ENCODE data around the gene STH. TPM values are rescaled to one million over a fixed set of nuclear protein-coding genes. Genes with fewer than 3 reads are reported as not detected.

STH gene
- total RNA-seq, 1 experiment from 2014 or later: not detected

GRCh38 chr17:46039592-46040186 lies 40.6 kb downstream of the STH start:
- Histone ChIP-seq H3K27me3 (ENCODE audit: control insufficient read depth, insufficient read depth, low read length) (no peaks in the 10 kb centered on the region), H3K9me3 (ENCODE audit: control insufficient read depth, insufficient read depth, low read depth, low read length) (no peaks in the 10 kb centered on the region), H3K4me1 (ENCODE audit: control insufficient read depth, insufficient read depth, low read length) (no peaks in the 10 kb centered on the region; the same call in 1 of the 2 replicates), H3K36me3 (ENCODE audit: control insufficient read depth, insufficient read depth, low read length) (peaks cover 27% of the 10 kb centered on the region), H3K4me3 (ENCODE audit: low read depth in 2 of 2, low read length in 2 of 2) (no peak overlapping the region), H3K27ac (ENCODE audit: low read length) (no peak overlapping the region)
- no TSS peak for BruUV-seq (replicated peaks)
- ATAC-seq: no peak
- CTCF ChIA-PET: interaction anchor here (0.6 kb wide), 1 partner anchor 207 kb away, joined by 5 read pairs; no protein-coding TSS in a partner anchor
- intact Hi-C loops (cut with micrococcal nuclease; ENCODE audit: unreplicated experiment): loop anchor here (10.0 kb wide), 1 partner anchor 155 kb away; the partner anchor contains the start of gene KANSL1
- no peak for DNase-seq (ENCODE audit: low read depth, low spot score)
- in situ Hi-C loops (cut with HindIII; ENCODE audit: low pct_unique_long_range_greater_than_20kb, low sequenced_read_pairs): no loop called here
- POLR2A ChIA-PET: no interaction called here
- TF ChIP-seq POLR2AphosphoS5 (IDR thresholded peaks at IDR 0.05; ENCODE audit: low read depth, low read length) (no peak), CTCF (IDR thresholded peaks at IDR 0.05) (no peak), SIN3A (IDR thresholded peaks at IDR 0.05; ENCODE audit: borderline replicate concordance, insufficient read depth, low read depth, low read length) (no peak), TCF7L2 (IDR thresholded peaks at IDR 0.05; ENCODE audit: low read depth, low read length) (no peak)
- TF ChIP-seq, protein P1, sequence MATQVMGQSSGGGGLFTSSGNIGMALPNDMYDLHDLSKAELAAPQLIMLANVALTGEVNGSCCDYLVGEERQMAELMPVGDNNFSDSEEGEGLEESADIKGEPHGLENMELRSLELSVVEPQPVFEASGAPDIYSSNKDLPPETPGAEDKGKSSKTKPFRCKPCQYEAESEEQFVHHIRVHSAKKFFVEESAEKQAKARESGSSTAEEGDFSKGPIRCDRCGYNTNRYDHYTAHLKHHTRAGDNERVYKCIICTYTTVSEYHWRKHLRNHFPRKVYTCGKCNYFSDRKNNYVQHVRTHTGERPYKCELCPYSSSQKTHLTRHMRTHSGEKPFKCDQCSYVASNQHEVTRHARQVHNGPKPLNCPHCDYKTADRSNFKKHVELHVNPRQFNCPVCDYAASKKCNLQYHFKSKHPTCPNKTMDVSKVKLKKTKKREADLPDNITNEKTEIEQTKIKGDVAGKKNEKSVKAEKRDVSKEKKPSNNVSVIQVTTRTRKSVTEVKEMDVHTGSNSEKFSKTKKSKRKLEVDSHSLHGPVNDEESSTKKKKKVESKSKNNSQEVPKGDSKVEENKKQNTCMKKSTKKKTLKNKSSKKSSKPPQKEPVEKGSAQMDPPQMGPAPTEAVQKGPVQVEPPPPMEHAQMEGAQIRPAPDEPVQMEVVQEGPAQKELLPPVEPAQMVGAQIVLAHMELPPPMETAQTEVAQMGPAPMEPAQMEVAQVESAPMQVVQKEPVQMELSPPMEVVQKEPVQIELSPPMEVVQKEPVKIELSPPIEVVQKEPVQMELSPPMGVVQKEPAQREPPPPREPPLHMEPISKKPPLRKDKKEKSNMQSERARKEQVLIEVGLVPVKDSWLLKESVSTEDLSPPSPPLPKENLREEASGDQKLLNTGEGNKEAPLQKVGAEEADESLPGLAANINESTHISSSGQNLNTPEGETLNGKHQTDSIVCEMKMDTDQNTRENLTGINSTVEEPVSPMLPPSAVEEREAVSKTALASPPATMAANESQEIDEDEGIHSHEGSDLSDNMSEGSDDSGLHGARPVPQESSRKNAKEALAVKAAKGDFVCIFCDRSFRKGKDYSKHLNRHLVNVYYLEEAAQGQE (IDR thresholded peaks at IDR 0.05; ENCODE audit: insufficient read depth in 1 of 2, low read depth in 2 of 2, low read length in 1 of 2): no peak

DNA sequence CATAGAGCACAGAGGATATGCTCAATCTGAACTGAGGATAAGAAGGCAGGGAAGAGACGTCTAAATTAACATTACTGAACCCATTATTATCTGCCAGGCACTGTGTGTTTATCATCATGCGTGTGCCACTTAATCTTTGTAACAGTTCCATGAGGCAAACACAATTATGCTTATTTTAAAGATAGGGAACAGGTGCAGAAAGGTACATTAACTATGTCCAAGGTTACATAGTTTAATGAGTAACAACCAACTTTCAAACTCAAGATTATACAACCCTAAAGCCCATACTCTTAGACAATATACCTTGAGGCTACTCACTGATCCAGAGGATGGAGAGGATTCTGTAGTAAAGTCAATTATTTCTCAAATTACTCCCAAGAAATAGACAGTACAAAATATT lies 43.2 kb downstream of the STH start:
- Histone ChIP-seq H3K9me3 (ENCODE audit: control insufficient read depth, insufficient read depth, low read depth, low read length) (no peaks in the 10 kb centered on the region), H3K36me3 (ENCODE audit: control insufficient read depth, insufficient read depth, low read length) (peaks cover 21% of the 10 kb centered on the region), H3K27ac (ENCODE audit: low read length) (no peak overlapping the region), H3K4me1 (ENCODE audit: control insufficient read depth, insufficient read depth, low read length) (no peaks in the 10 kb centered on the region; the same call in 1 of the 2 replicates), H3K27me3 (ENCODE audit: control insufficient read depth, insufficient read depth, low read length) (no peaks in the 10 kb centered on the region), H3K4me3 (ENCODE audit: low read depth in 2 of 2, low read length in 2 of 2) (no peak overlapping the region)
- in situ Hi-C loops (cut with HindIII; ENCODE audit: low pct_unique_long_range_greater_than_20kb, low sequenced_read_pairs): no loop called here
- intact Hi-C loops (cut with micrococcal nuclease; ENCODE audit: unreplicated experiment): loop anchor here (10.0 kb wide), 1 partner anchor 153 kb away; the partner anchor contains the start of gene KANSL1
- POLR2A ChIA-PET: no interaction called here
- BruUV-seq (replicated peaks): TSS peak; percentile 15
- ATAC-seq (no peak), DNase-seq (ENCODE audit: low read depth, low spot score) (no peak)
- CTCF ChIA-PET: no interaction called here
- TF ChIP-seq POLR2AphosphoS5 (IDR thresholded peaks at IDR 0.05; ENCODE audit: low read depth, low read length) (no peak), SIN3A (IDR thresholded peaks at IDR 0.05; ENCODE audit: borderline replicate concordance, insufficient read depth, low read depth, low read length) (no peak), TCF7L2 (IDR thresholded peaks at IDR 0.05; ENCODE audit: low read depth, low read length) (no peak), CTCF (IDR thresholded peaks at IDR 0.05) (no peak)
- TF ChIP-seq, protein P1 (IDR thresholded peaks at IDR 0.05; ENCODE audit: insufficient read depth in 1 of 2, low read depth in 2 of 2, low read length in 1 of 2): no peak
